Measurements from ENCODE around the gene ADRB1. TPM values are rescaled to one million over a fixed set of nuclear protein-coding genes. Genes with fewer than 3 reads are reported as not detected.

Gene ADRB1
- total RNA-seq, 1 donor = not detected

GRCh38 chr10:114084215-114084614 lies 40.5 kb downstream of the ADRB1 start:
- Histone ChIP-seq H3K27me3 (ENCODE audit: insufficient read depth, low read length) (no peaks in the 10 kb centered on the region), H3K36me3 (ENCODE audit: insufficient read depth, low read length) (no peaks in the 10 kb centered on the region), H3K4me2 (ENCODE audit: insufficient read depth, low read length) (no peak overlapping the region), H3K4me3 (ENCODE audit: insufficient read depth, low read length) (no peak overlapping the region), H2AFZ (ENCODE audit: low read length) (no peak overlapping the region), H4K20me1 (ENCODE audit: insufficient read depth, low read length) (no peaks in the 10 kb centered on the region), H3K27ac (ENCODE audit: low read depth, low read length) (no peak overlapping the region), H3K9me3 (ENCODE audit: low read depth, low read length) (no peaks in the 10 kb centered on the region), H3K79me2 (ENCODE audit: insufficient read depth, low read length) (no peaks in the 10 kb centered on the region), H3K4me1 (ENCODE audit: insufficient read depth, low read length) (no peaks in the 10 kb centered on the region)
- TF ChIP-seq, protein P1, sequence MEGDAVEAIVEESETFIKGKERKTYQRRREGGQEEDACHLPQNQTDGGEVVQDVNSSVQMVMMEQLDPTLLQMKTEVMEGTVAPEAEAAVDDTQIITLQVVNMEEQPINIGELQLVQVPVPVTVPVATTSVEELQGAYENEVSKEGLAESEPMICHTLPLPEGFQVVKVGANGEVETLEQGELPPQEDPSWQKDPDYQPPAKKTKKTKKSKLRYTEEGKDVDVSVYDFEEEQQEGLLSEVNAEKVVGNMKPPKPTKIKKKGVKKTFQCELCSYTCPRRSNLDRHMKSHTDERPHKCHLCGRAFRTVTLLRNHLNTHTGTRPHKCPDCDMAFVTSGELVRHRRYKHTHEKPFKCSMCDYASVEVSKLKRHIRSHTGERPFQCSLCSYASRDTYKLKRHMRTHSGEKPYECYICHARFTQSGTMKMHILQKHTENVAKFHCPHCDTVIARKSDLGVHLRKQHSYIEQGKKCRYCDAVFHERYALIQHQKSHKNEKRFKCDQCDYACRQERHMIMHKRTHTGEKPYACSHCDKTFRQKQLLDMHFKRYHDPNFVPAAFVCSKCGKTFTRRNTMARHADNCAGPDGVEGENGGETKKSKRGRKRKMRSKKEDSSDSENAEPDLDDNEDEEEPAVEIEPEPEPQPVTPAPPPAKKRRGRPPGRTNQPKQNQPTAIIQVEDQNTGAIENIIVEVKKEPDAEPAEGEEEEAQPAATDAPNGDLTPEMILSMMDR (IDR thresholded peaks at IDR 0.05; ENCODE audit: extremely low read depth, low read depth, low read length) = no peak
- no peak for DNase-seq (ENCODE audit: insufficient read length, low spot score, missing footprints)

DNA sequence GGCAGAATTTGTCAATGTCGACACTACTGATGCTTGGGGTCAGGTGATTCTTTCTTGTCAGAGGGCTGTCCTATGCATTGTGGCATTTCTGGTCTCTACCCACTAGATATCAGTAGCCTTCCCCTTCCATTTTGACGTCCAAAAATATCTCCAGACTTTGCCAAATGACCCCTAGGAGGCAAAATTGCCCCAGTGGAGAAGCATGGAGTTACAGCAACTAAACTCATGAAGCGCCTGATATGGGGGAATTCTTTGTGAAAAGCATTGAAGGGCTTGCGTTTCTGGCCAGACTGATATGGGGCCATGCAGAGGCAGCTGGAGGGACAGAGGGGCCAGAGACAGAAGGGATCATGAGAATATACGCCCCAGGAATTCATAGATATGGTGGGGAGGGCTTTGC lies 43.6 kb downstream of the ADRB1 start:
- H3K27me3 ChIP-seq (ENCODE audit: insufficient read depth, low read length) = no peaks in the 10 kb centered on the region
- DNase-seq (ENCODE audit: insufficient read length, low spot score, missing footprints) = no peak
- H3K4me3 ChIP-seq (ENCODE audit: insufficient read depth, low read length) = no peak overlapping the region
- no peaks in the 10 kb centered on the region for H3K9me3 ChIP-seq (ENCODE audit: low read depth, low read length)
- no peaks in the 10 kb centered on the region for H3K36me3 ChIP-seq (ENCODE audit: insufficient read depth, low read length)
- no peak overlapping the region for H3K27ac ChIP-seq (ENCODE audit: low read depth, low read length)
- no peaks in the 10 kb centered on the region for H3K4me1 ChIP-seq (ENCODE audit: insufficient read depth, low read length)
- no peaks in the 10 kb centered on the region for H3K79me2 ChIP-seq (ENCODE audit: insufficient read depth, low read length)
- TF ChIP-seq, protein P1 (IDR thresholded peaks at IDR 0.05; ENCODE audit: extremely low read depth, low read depth, low read length) = peak; percentile 3
- H4K20me1 ChIP-seq (ENCODE audit: insufficient read depth, low read length) = no peaks in the 10 kb centered on the region
- H3K4me2 ChIP-seq (ENCODE audit: insufficient read depth, low read length) = no peak overlapping the region
- H2AFZ ChIP-seq (ENCODE audit: low read length) = no peak overlapping the region

DNA sequence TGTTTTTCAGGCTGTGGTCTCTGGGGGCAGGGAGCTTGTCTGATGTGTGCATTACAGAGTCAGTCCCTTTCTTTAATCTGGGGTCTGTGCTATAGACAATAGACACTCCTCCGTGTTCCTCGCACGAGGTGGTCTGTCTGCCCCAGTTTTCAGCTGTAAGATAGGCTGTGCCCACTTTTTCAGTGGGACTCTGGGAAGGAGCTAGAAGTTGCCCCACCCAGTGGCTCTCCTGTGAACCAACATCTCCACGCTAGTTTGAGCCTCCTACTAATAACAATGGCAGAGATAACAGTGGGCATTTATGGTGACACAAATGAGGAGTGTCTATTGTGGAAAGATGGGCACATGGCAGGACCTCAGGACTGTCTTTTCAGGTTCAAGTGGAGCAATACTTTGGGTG lies 44.0 kb downstream of the ADRB1 start:
- Histone ChIP-seq H3K79me2 (ENCODE audit: insufficient read depth, low read length) (no peaks in the 10 kb centered on the region), H3K27ac (ENCODE audit: low read depth, low read length) (no peak overlapping the region), H3K4me1 (ENCODE audit: insufficient read depth, low read length) (no peaks in the 10 kb centered on the region), H2AFZ (ENCODE audit: low read length) (no peak overlapping the region), H3K4me3 (ENCODE audit: insufficient read depth, low read length) (no peak overlapping the region), H3K27me3 (ENCODE audit: insufficient read depth, low read length) (no peaks in the 10 kb centered on the region), H3K4me2 (ENCODE audit: insufficient read depth, low read length) (no peak overlapping the region), H4K20me1 (ENCODE audit: insufficient read depth, low read length) (no peaks in the 10 kb centered on the region), H3K9me3 (ENCODE audit: low read depth, low read length) (no peaks in the 10 kb centered on the region), H3K36me3 (ENCODE audit: insufficient read depth, low read length) (no peaks in the 10 kb centered on the region)
- no peak for DNase-seq (ENCODE audit: insufficient read length, low spot score, missing footprints)
- TF ChIP-seq, protein P1 (IDR thresholded peaks at IDR 0.05; ENCODE audit: extremely low read depth, low read depth, low read length) = no peak

GRCh38 chr10:114094795-114095194 lies 51.1 kb downstream of the ADRB1 start:
- peaks cover 13% of the 10 kb centered on the region for H3K27me3 ChIP-seq (ENCODE audit: insufficient read depth, low read length)
- H4K20me1 ChIP-seq (ENCODE audit: insufficient read depth, low read length) = no peaks in the 10 kb centered on the region
- no peaks in the 10 kb centered on the region for H3K36me3 ChIP-seq (ENCODE audit: insufficient read depth, low read length)
- H3K9me3 ChIP-seq (ENCODE audit: low read depth, low read length) = no peaks in the 10 kb centered on the region
- H3K79me2 ChIP-seq (ENCODE audit: insufficient read depth, low read length) = no peaks in the 10 kb centered on the region
- no peak overlapping the region for H3K27ac ChIP-seq (ENCODE audit: low read depth, low read length)
- no peak overlapping the region for H3K4me2 ChIP-seq (ENCODE audit: insufficient read depth, low read length)
- no peak overlapping the region for H3K4me3 ChIP-seq (ENCODE audit: insufficient read depth, low read length)
- no peak for DNase-seq (ENCODE audit: insufficient read length, low spot score, missing footprints)
- H3K4me1 ChIP-seq (ENCODE audit: insufficient read depth, low read length) = no peaks in the 10 kb centered on the region
- H2AFZ ChIP-seq (ENCODE audit: low read length) = no peak overlapping the region
- TF ChIP-seq, protein P1 (IDR thresholded peaks at IDR 0.05; ENCODE audit: extremely low read depth, low read depth, low read length) = no peak
